Measurements from ENCODE around the gene ZSWIM4. TPM values are rescaled to one million over a fixed set of nuclear protein-coding genes. Genes with fewer than 3 reads are reported as not detected.
"Not testable (repeated sequence)": the region's sequence is repeated elsewhere in the genome, so short reads cannot be mapped to it uniquely, and the experiment has no call there.

ZSWIM4 gene
- total RNA-seq, result 1 to 10 TPM; 4.2 to 5.3 TPM
- total RNA-seq, result 3.7 reads per million in 2 donors

DNA sequence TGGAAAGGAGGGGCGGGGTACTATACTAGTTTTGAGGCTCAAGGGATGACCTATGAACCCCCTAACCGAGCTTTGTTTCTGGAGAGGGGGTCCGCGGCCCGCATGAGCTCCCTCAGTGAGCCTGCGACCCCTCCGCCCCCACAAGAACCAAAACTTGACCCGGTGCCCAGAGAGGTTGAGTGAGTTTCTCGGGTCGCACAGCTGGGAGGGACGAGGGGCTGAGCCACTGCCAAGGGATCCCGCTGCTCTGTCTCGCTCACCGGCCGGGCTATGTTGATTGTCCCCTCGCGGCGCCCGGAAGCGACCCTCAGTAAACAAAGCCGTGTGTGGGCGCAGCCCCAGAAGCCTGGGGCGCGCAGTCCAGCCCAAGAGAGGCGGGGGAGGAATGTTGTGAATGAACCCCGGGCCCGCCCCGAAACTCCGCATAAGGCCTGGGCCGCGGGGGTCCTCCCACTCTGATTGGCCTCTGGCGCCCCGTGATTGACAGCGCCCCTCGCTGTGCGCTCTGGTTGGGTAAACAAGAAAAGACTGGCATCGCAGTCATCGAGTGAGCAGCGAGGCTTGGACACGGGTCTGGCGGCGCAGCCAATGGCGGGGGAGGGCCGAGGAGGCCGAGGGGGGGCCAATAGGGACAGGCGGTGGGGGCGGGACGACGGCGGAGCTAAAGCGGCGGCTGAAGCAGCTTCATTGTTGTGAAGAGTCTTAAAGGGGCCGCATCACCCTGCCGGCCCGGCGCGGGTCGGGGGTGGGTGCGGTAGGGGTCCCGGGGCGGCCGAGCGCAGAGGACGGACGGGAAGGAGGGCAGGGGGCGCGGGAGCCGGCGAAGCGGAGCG, at the start of gene ZSWIM4:
ZSWIM4 (plus strand) TSS at position 687 of the 833 bp plus-strand sequence. CDS start 206 bp downstream, outside the sequence.
- Mint-ChIP-seq H3K4me1 (peaks cover 28% of the 10 kb centered on the region), H3K4me3 (peak within 1 kb of the TSS; percentile 94), H3K27me3 (no peaks in the 10 kb centered on the region), H3K27ac (peak within 1 kb of the TSS; percentile 85), H3K36me3 (ENCODE audit: low read depth) (no peaks in the 10 kb centered on the region)
- peak; percentile 91 for ATAC-seq
- no peaks in the 10 kb centered on the region for H3K9me3 ChIP-seq (ENCODE audit: control insufficient read depth, low read length, poor library complexity, severe bottlenecking)
- DNase-seq, result peak; percentile 62 to 79 (median 77)

DNA sequence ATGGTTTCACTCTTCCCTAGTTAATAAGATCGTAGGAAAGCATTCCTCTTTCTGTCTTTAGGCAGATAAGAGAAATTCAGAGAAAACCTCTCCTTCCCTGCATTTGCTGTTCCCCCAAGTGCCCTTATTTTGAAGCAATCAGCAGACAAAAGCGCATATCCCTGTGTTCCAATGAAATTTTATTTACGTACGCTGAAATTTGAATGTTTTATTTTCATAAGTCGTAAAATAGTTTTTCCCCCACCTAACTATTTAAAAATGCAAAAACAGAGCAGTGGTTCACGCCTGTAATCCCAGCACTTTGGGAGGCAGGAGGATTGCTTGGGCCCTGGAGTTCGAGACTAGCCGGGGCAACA, 48.2 kb upstream of the ZSWIM4 start:
- Mint-ChIP-seq H3K27me3 (no peaks in the 10 kb centered on the region), H3K27ac (peak overlapping the region; percentile 90), H3K4me3 (peak overlapping the region; percentile 89), H3K4me1 (peaks cover 13% of the 10 kb centered on the region), H3K36me3 (ENCODE audit: low read depth) (no peaks in the 10 kb centered on the region)
- DNase-seq, result no peak
- no peaks in the 10 kb centered on the region for H3K9me3 ChIP-seq (ENCODE audit: control insufficient read depth, low read length, poor library complexity, severe bottlenecking)
- no peak for ATAC-seq

DNA sequence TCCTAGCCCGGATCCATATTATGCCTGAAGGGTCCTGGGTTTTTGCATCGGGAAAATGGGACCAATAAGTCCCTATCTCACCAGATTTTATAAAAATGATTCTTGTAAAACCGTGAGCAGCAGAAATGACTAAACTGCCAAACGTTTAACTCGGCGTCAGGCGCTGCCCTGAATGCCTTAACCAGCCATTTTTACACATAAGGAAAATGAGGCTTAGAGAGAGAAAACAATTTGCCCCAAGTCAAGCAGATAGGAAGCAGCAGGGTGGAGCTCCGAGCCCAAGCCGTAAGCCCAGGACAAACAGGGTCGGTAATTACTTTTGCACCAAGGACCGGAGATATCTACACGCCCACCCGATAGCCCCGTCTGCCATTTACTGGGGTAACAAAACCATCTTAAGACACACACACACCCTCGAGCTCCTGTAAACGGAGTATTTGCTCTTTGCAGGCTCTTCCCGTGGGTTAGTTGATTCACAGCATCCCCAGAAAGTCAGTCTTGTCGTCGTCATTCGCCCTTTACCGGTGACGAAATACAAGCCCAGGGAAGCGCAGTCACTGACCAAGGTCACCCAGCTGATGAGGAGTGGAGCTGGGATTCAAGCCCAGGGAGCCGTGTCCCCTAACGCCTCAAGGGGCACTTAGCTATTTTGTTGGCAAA, 46.9 kb upstream of the ZSWIM4 start:
- Mint-ChIP-seq H3K36me3 (ENCODE audit: low read depth) (no peaks in the 10 kb centered on the region), H3K27ac (peak overlapping the region; percentile 90), H3K27me3 (no peaks in the 10 kb centered on the region), H3K4me1 (peaks cover 13% of the 10 kb centered on the region), H3K4me3 (peak overlapping the region; percentile 89)
- no peaks in the 10 kb centered on the region for H3K9me3 ChIP-seq (ENCODE audit: control insufficient read depth, low read length, poor library complexity, severe bottlenecking)
- ATAC-seq (peak; percentile 10), DNase-seq (no peak)

DNA sequence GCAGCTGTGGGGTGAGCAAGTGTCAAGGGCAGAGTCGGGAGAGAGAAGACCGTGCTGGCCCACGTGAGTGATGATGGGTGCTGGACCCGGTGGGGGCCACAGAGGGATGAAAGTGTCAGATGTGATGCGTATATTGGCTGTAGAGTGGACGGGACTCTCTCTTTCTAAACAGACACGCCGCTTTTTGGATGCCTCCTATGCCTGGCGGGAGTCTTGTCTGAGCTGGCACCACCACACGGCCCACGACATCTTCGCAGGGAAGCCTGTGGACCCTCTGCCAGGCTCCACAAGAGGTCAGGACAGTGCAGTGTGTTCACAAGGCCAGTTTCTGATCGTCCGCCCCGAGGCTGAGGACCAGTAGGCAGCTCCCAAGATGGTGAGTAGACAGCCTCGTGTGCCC, 43.8 kb upstream of the ZSWIM4 start:
- H3K27me3 Mint-ChIP-seq, result no peaks in the 10 kb centered on the region
- peaks cover 13% of the 10 kb centered on the region for H3K4me1 Mint-ChIP-seq
- H3K4me3 Mint-ChIP-seq, result no peak overlapping the region
- H3K9me3 ChIP-seq (ENCODE audit: control insufficient read depth, low read length, poor library complexity, severe bottlenecking), result no peaks in the 10 kb centered on the region
- peaks cover 3% of the 10 kb centered on the region for H3K36me3 Mint-ChIP-seq (ENCODE audit: low read depth)
- H3K27ac Mint-ChIP-seq, result no peak overlapping the region
- DNase-seq (no peak), ATAC-seq (no peak)

DNA sequence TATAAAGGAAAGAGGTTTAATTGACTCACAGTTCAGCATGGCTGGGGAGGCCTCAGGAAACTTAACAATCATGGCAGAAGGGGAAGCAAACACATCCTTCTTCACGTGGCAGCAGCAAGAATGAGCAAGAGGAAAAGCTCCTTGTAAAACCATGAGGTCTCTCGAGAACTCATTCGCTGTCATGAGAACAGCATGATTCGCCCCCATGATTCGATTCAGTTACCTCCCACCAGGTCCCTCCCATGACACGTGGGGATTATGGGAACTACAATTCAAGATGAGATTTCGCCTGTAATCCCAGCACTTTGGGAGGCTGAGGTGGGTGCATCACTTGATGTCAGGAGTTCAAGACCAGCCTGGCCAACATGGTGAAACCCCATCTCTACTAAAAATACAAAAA, 41.6 kb upstream of the ZSWIM4 start:
- peaks cover 13% of the 10 kb centered on the region for H3K4me1 Mint-ChIP-seq
- not testable (repeated sequence) for H3K36me3 Mint-ChIP-seq (ENCODE audit: low read depth); DNase-seq; H3K27ac Mint-ChIP-seq; H3K9me3 ChIP-seq (ENCODE audit: control insufficient read depth, low read length, poor library complexity, severe bottlenecking); H3K4me3 Mint-ChIP-seq; ATAC-seq; H3K27me3 Mint-ChIP-seq

DNA sequence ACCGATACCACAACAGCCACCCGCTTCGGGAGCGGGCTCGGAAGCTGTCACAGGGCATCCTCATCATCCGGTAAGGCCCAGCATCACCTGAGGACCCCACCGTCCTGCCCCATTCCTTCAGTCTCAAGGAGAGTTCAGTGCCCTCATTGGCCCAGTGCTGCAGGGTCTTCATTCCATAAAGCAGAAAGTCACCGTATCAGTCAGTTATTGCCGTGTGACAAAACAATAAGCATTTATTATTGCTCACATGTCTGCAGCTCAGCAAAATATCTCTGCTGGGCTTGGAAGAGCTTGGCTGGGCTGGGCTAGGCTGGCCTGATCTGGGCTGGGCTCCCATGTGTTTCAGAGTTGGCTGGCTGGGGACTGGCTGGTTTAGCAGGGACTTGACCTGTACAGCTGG, 39.0 kb upstream of the ZSWIM4 start:
- H3K36me3 Mint-ChIP-seq (ENCODE audit: low read depth), result peaks cover 9% of the 10 kb centered on the region
- H3K27ac Mint-ChIP-seq, result no peak overlapping the region
- H3K27me3 Mint-ChIP-seq, result no peaks in the 10 kb centered on the region
- no peaks in the 10 kb centered on the region for H3K9me3 ChIP-seq (ENCODE audit: control insufficient read depth, low read length, poor library complexity, severe bottlenecking)
- ATAC-seq (no peak), DNase-seq (no peak)
- no peak overlapping the region for H3K4me3 Mint-ChIP-seq
- H3K4me1 Mint-ChIP-seq, result peaks cover 3% of the 10 kb centered on the region

DNA sequence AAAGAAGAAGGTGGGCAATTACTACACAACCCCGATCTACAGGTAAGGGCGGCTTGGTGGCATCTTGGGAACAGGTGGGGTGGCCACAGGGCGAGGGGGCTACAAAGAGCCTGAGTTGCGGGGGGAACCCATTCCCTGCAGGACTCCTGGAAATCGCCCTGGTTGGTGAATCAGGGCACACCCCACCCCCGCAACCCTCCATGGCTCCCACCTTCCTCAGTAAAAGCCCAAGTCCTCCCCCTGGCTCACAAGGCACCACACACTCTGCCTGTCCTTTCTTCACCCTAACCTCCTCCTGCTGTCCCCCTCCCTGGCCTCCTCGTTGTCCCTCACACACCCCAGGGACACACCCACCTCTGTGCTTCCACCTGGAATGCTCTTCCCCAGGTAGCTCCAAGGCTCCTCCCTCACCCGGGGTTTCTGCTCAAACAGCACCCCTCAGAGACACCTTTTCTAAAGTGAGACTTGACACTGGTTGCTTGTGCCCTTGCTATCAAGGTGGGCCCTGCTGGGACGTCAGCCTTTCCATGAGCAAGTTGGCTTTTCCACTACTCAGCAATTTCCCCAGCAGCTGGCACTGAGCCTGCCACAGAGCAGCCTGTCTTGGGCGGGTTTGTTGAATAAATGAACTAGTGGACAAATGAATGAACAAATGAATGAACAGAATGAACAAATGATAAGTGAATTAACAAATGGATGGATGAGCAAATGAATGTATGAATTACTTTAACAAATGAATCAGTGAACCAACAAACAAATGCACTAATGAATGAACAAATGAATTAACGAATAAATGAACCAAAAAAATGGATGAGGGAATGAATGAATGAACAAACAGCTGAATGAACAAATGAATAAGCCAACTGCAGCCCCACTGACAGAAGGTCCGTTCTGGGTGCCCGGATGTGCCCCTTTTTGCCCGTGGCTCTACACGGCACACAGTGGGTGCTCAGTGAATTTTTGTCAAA, 37.2 kb upstream of the ZSWIM4 start:
- no peak for DNase-seq
- H3K27me3 Mint-ChIP-seq, result no peaks in the 10 kb centered on the region
- no peak overlapping the region for H3K4me3 Mint-ChIP-seq
- H3K9me3 ChIP-seq (ENCODE audit: control insufficient read depth, low read length, poor library complexity, severe bottlenecking), result no peaks in the 10 kb centered on the region
- no peak overlapping the region for H3K27ac Mint-ChIP-seq
- H3K36me3 Mint-ChIP-seq (ENCODE audit: low read depth), result peaks cover 9% of the 10 kb centered on the region
- no peak for ATAC-seq
- peaks cover 4% of the 10 kb centered on the region for H3K4me1 Mint-ChIP-seq

DNA sequence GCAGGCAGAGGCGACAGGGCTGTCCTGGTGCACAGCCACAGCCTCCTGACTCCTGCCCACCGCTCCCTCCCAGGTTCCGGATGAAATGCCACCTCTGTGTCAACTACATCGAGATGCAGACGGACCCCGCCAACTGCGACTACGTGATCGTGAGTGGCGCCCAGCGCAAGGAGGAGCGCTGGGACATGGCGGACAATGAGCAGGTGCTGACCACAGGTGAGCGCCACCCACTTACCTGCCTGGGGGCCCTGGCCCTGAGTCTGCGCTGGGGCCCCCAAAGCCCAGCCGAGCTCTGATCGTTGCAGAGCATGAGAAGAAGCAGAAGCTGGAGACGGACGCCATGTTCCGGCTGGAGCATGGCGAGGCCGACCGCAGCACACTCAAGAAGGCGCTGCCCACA, 36.4 kb upstream of the ZSWIM4 start:
- Mint-ChIP-seq H3K36me3 (ENCODE audit: low read depth) (peaks cover 9% of the 10 kb centered on the region), H3K27me3 (no peaks in the 10 kb centered on the region), H3K4me1 (peaks cover 5% of the 10 kb centered on the region), H3K4me3 (no peak overlapping the region), H3K27ac (no peak overlapping the region)
- no peaks in the 10 kb centered on the region for H3K9me3 ChIP-seq (ENCODE audit: control insufficient read depth, low read length, poor library complexity, severe bottlenecking)
- DNase-seq, result no peak
- ATAC-seq, result no peak

DNA sequence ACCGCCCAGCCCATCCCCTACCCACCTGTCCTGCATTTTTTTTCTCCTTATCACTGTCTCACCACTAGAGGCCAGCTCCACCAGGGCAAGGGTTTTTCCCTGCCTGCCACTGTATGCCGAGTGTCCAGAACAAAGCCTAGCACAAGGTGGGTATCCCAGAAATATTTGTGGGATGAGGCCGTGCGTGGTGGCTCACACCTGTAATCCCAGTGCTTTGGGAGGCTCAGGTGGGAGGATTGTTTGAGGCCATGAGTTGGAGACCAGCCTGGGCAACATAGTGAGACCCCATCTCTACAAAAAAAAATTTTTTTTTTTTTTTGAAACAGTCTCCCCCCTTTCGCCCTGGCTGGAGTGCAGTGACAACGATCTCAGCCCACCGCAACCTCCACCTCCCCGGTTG, 33.8 kb upstream of the ZSWIM4 start:
- no peaks in the 10 kb centered on the region for H3K27me3 Mint-ChIP-seq
- H3K4me1 Mint-ChIP-seq, result peaks cover 15% of the 10 kb centered on the region
- no peak overlapping the region for H3K4me3 Mint-ChIP-seq
- ATAC-seq, result no peak
- peaks cover 6% of the 10 kb centered on the region for H3K36me3 Mint-ChIP-seq (ENCODE audit: low read depth)
- no peak for DNase-seq
- H3K27ac Mint-ChIP-seq, result no peak overlapping the region
- H3K9me3 ChIP-seq (ENCODE audit: control insufficient read depth, low read length, poor library complexity, severe bottlenecking), result no peaks in the 10 kb centered on the region

DNA sequence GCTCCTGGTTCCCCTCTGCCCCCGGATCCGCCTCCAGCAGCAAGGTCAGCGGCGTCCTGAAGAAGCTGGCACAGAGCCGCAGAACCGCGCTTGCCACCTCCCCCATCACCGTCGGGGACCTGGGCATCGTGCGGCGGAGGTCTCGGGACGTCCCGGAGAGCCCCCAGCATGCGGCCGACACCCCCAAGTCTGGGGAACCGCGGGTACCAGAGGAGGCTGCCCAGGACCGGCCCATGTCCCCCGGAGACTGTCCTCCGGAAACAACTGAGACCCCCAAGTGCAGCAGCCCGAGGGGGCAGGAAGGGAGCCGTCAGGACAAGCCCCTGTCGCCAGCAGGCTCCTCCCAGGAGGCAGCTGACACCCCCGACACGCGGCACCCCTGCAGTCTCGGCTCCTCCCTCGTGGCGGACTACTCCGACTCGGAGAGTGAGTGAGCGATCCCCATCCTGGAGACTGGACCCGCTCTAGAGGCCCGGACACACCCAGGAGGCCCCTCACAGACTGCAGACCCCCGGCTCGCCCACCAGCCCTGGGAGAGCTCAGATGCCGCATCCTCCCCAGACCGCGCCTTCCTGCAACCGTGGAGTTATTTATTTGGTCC, 32.5 kb upstream of the ZSWIM4 start:
- DNase-seq (no peak), ATAC-seq (no peak)
- H3K27me3 Mint-ChIP-seq, result no peaks in the 10 kb centered on the region
- H3K4me3 Mint-ChIP-seq, result no peak overlapping the region
- H3K36me3 Mint-ChIP-seq (ENCODE audit: low read depth), result peaks cover 6% of the 10 kb centered on the region
- no peak overlapping the region for H3K27ac Mint-ChIP-seq
- no peaks in the 10 kb centered on the region for H3K9me3 ChIP-seq (ENCODE audit: control insufficient read depth, low read length, poor library complexity, severe bottlenecking)
- peaks cover 15% of the 10 kb centered on the region for H3K4me1 Mint-ChIP-seq

DNA sequence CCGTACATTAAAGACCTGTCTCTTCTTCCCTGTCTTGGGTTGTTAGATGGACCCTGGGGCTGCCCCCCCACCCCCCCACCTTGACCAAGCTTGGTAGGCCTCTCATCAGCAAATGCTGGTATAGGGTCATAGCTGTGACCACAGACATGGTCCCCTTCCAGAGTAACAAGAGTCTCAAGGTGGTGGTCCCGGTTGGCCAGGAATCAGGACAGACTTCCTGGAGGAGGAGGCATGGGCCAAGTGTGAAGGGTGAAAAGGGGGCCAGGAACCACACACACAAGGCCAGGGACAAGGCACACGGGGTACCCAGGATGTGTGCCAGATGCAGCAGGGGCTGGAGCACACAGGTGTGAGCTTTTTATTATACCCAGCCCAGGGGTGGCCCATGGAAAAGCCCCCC, 32.0 kb upstream of the ZSWIM4 start:
- Mint-ChIP-seq H3K36me3 (ENCODE audit: low read depth) (peaks cover 2% of the 10 kb centered on the region), H3K4me1 (peaks cover 14% of the 10 kb centered on the region), H3K27me3 (no peaks in the 10 kb centered on the region), H3K27ac (peak overlapping the region; percentile 14), H3K4me3 (peak overlapping the region; percentile 80)
- DNase-seq (no peak), ATAC-seq (no peak)
- no peaks in the 10 kb centered on the region for H3K9me3 ChIP-seq (ENCODE audit: control insufficient read depth, low read length, poor library complexity, severe bottlenecking)

DNA sequence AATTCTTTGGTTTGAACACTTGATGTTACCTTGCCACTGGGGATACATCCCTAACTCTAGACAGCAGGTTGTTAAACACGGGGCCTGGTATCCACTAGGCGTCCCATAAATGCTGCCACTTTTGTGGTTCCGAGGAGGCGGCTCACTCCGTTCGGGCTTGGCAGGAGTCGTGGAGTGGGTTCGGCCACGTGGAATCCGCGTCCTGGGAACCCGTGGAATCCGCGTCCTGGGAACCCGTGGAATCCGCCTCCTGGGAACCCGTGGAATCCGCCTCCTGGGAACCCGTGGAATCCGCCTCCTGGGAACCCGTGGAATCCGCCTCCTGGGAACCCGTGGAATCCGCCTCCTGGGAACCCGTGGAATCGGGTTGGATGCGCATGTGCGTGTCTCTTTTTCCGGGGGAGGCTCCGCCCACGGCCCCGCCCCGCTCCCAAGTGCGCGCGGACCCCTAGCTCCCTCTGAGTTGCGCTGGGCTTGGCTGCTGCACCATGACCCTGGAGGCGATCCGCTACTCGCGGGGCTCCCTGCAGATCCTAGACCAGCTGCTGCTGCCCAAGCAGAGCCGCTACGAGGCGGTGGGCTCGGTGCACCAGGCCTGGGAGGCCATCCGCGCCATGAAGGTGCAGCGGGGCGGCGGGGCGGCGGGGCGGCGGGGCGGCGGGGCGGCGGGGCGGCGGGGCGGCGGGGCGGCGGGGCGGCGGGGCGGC, 31.0 kb upstream of the ZSWIM4 start, which contains the start of gene MRI1:
MRI1 (plus strand) TSS at position 422 of the 707 bp plus-strand sequence; CDS start at position 489, 67 bp downstream.
- ATAC-seq (peak; percentile 84), DNase-seq (peak in 2 of 3 donors; percentile 53 to 57)
- H3K27ac Mint-ChIP-seq, result peak within 1 kb of the TSS; percentile 88
- H3K9me3 ChIP-seq (ENCODE audit: control insufficient read depth, low read length, poor library complexity, severe bottlenecking), result no peaks in the 10 kb centered on the region
- peaks cover 14% of the 10 kb centered on the region for H3K4me1 Mint-ChIP-seq
- no peaks in the 10 kb centered on the region for H3K27me3 Mint-ChIP-seq
- no peaks in the 10 kb centered on the region for H3K36me3 Mint-ChIP-seq (ENCODE audit: low read depth)
- H3K4me3 Mint-ChIP-seq, result peak within 1 kb of the TSS; percentile 93
